ENCODE data around the gene HOXD3. TPM values are rescaled to one million over a fixed set of nuclear protein-coding genes. Genes with fewer than 3 reads are reported as not detected.

The HOXD3 gene
- total RNA-seq, 1 experiment from 2014 or later, result not detected

DNA sequence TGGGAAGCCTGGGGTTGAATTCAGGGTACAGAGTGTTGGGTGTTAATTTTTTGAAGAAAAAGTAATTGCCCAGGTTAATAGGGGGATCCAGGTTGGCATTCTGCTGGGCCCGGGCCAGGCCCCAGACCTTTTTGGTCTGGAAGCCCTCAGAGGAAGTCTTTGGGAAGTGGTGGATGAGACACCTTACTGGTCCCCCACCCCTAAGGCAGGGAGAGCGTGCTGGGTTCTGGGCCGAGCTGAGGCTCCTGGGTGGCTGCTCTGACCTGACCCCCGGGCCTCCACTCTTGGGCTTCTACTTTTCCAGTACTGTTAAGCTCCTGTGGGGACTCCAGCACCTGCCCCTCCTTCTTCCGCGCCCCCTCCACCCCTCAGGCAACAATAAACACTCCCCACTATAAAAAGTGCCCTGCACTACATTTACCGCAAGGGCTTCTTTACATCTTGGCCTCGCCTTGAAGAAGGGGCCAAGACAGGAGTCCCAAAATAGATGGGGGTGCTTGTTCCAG lies 753 bp upstream of the HOXD3 start:
- no peaks in the 10 kb centered on the region; a peak in 1 of 7 replicates for H3K36me3 Mint-ChIP-seq (ENCODE audit: insufficient read depth in 1 of 3, low read depth in 3 of 3)
- no CpG with 5 or more reads among the region's 8 CpGs for WGBS (ENCODE audit: extremely low coverage, insufficient read length, low lambda C conversion rate)
- H2AFZ ChIP-seq (ENCODE audit: low read length), result no peak overlapping the region
- H3T11ph ChIP-seq (ENCODE audit: low read length), result no peak overlapping the region
- H3K14ac ChIP-seq (ENCODE audit: insufficient read depth, low read length), result no peak overlapping the region
- H3K4ac ChIP-seq (ENCODE audit: low read depth, low read length), result no peak overlapping the region
- H3K27me3 ChIP-seq (ENCODE audit: insufficient read depth, low read length), result peaks cover 100% of the 10 kb centered on the region
- H2BK120ac ChIP-seq (ENCODE audit: low read depth, low read length, poor library complexity, severe bottlenecking), result no peak overlapping the region
- DNase-seq, result no peak
- no peak overlapping the region for H3K4me2 ChIP-seq (ENCODE audit: insufficient read depth, insufficient read length, low read length)
- H4K20me1 ChIP-seq (ENCODE audit: control insufficient read depth, insufficient read depth, insufficient read length), result peaks cover 2% of the 10 kb centered on the region
- peaks cover 6 to 29% of the 10 kb centered on the region in 2 experiments; a peak in 3 of 4 replicates for H3K4me1 Mint-ChIP-seq
- no peak overlapping the region for H3K4me3 Mint-ChIP-seq
- no peak overlapping the region for H4K8ac ChIP-seq (replicated peaks; ENCODE audit: insufficient read length, low read depth, low read length)
- H2BK20ac ChIP-seq (ENCODE audit: low read depth, low read length, poor library complexity, severe bottlenecking), result no peak overlapping the region
- no peak overlapping the region for H4K5ac ChIP-seq (ENCODE audit: insufficient read length, low read depth, low read length)
- H3K9me3 Mint-ChIP-seq, result peaks cover 0 to 5% of the 10 kb centered on the region in 2 experiments; a peak in 3 of 5 replicates
- H3K27me3 Mint-ChIP-seq (ENCODE audit: low read depth), result peaks cover 100% of the 10 kb centered on the region
- H2AK5ac ChIP-seq (ENCODE audit: insufficient read length, low read length), result no peak overlapping the region
- no peak overlapping the region for H3K18ac ChIP-seq (ENCODE audit: insufficient read length, low read depth, low read length)
- no peak overlapping the region for H3K27ac ChIP-seq (ENCODE audit: insufficient read length, low read depth, low read length)
- H3K23me2 ChIP-seq (ENCODE audit: insufficient read length, low read depth, low read length, poor library complexity, severe bottlenecking), result no peaks in the 10 kb centered on the region
- no peak overlapping the region for H3K27ac Mint-ChIP-seq
- H3K56ac ChIP-seq (ENCODE audit: insufficient read length, low read depth, low read length), result no peak overlapping the region
- no peaks in the 10 kb centered on the region for H3K9me3 ChIP-seq (ENCODE audit: control insufficient read depth, low read depth, low read length)
- H2BK15ac ChIP-seq (ENCODE audit: low read depth, low read length), result no peak overlapping the region
- H2BK5ac ChIP-seq (ENCODE audit: insufficient read length, low read length), result no peak overlapping the region
- H3K4me1 ChIP-seq (ENCODE audit: insufficient read depth, low read length), result no peaks in the 10 kb centered on the region; the same call in 1 of the 2 replicates
- H3K79me1 ChIP-seq (ENCODE audit: insufficient read depth, low read depth, low read length, poor library complexity, severe bottlenecking), result no peaks in the 10 kb centered on the region
- no peak overlapping the region for H2BK12ac ChIP-seq (ENCODE audit: insufficient read length, low read depth, low read length)
- no peak overlapping the region for H3K23ac ChIP-seq (ENCODE audit: insufficient read length, low read depth, low read length)
- no peak overlapping the region for H3K9ac ChIP-seq (ENCODE audit: extremely low read depth, insufficient read length, low read length)
- no peaks in the 10 kb centered on the region for H3K79me2 ChIP-seq (ENCODE audit: insufficient read depth, low read length)
- no peak overlapping the region for H4K91ac ChIP-seq (ENCODE audit: insufficient read length, low read depth, low read length)
- no peak for TF ChIP-seq CTCF (conservative IDR thresholded peaks at IDR 0.05)

Measured in H9 (cell line).